IMR-90 (cell line): ENCODE data around the gene OSER1. TPM values are rescaled to one million over a fixed set of nuclear protein-coding genes. Genes with fewer than 3 reads are reported as not detected.

ENCODE experiments used
- ATAC-seq: fragments of 200-7000 bp; cut with Tn5 transposase; 2 replicates; pipeline ENCODE4 v1.9.1; 2020; ENCODE audit warnings: low read depth, mild to moderate bottlenecking, moderate library complexity
- BruUV-seq: library from RNA; stranded (reverse); fragments of 400-500 nt; replicated peaks from 2 replicates; lab custom pipeline; 2021; lab: Mats Ljungman, UMichigan
- CTCF ChIA-PET: fragments of 300-600 bp; formaldehyde crosslinking; extraction: SDS; loops from one replicate; lab custom pipeline; 2021; ENCODE audit warnings: antibody characterized with exemption; lab: Yijun Ruan, JAX
- POLR2A ChIA-PET: fragments of 300-600 bp; sonication (Branson Sonifier 250); formaldehyde crosslinking; loops from one replicate; lab custom pipeline; 2022; ENCODE audit warnings: antibody characterized with exemption; ENCODE audit not compliant: unreplicated experiment; lab: Charles Lee
- DNase-seq: peaks from one replicate; pipeline ENCODE4 v3.0.0; 2013
- H2AFZ ChIP-seq: replicated peaks from 2 replicates; pipeline ENCODE3; 2013; ENCODE audit warnings: low read length, mild to moderate bottlenecking; ENCODE audit not compliant: poor library complexity
- H2AK5ac ChIP-seq: 2 replicates; pipeline ENCODE4 v1.6.1; 2013; ENCODE audit warnings: low read depth, low read length, inconsistent platforms
- H2AK9ac ChIP-seq: replicated peaks from 2 replicates; pipeline ENCODE3; 2013; ENCODE audit warnings: mild to moderate bottlenecking, low read depth, low read length, moderate library complexity; ENCODE audit not compliant: poor library complexity
- H2BK120ac ChIP-seq: 2 replicates; pipeline ENCODE4 v1.6.1; 2013; ENCODE audit warnings: low read depth, low read length, inconsistent platforms
- H2BK15ac ChIP-seq: 3 replicates; pipeline ENCODE4 v1.6.1; 2013; ENCODE audit warnings: low read depth, low read length, inconsistent platforms
- H2BK20ac ChIP-seq: 2 replicates; pipeline ENCODE4 v1.6.1; 2013; ENCODE audit warnings: low read depth, mild to moderate bottlenecking, inconsistent platforms, low read length, moderate library complexity
- H2BK5ac ChIP-seq: 2 replicates; pipeline ENCODE4 v1.6.1; 2013; ENCODE audit warnings: mild to moderate bottlenecking, low read depth, low read length, inconsistent platforms; ENCODE audit not compliant: poor library complexity, severe bottlenecking
- H3K14ac ChIP-seq: replicated peaks from 2 replicates; pipeline ENCODE4 v1.6.1; 2013; ENCODE audit warnings: low read depth, low read length, inconsistent platforms
- H3K18ac ChIP-seq: 2 replicates; pipeline ENCODE4 v1.6.1; 2013; ENCODE audit warnings: low read depth, low read length, control low read depth
- H3K23ac ChIP-seq: 2 replicates; pipeline ENCODE4 v1.6.1; 2013; ENCODE audit warnings: low read depth, low read length, inconsistent platforms
- H3K27ac ChIP-seq: 2 replicates; pipeline ENCODE4 v1.5.1; 2013; ENCODE audit warnings: mild to moderate bottlenecking, control low read depth, low read length; ENCODE audit not compliant: insufficient read depth
- H3K27me3 ChIP-seq: 2 replicates; pipeline ENCODE4 v1.6.1; 2013; ENCODE audit warnings: low read length; ENCODE audit not compliant: control insufficient read depth, insufficient read depth
- H3K36me3 ChIP-seq: 2 replicates; pipeline ENCODE4 v1.6.1; 2013; ENCODE audit warnings: low read length, mixed read lengths; ENCODE audit not compliant: control insufficient read depth, insufficient read depth
- H3K4ac ChIP-seq: 2 replicates; pipeline ENCODE4 v1.6.1; 2013; ENCODE audit warnings: low read depth, low read length, inconsistent platforms
- H3K4me1 ChIP-seq: 2 replicates; pipeline ENCODE4 v1.6.1; 2013; ENCODE audit warnings: low read length, mixed read lengths; ENCODE audit not compliant: control insufficient read depth, insufficient read depth
- H3K4me2 ChIP-seq: 2 replicates; pipeline ENCODE4 v1.6.1; 2013; ENCODE audit warnings: low read depth, mild to moderate bottlenecking, control low read depth, low read length, moderate library complexity
- H3K4me3 ChIP-seq: 2 replicates; pipeline ENCODE4 v1.5.1; 2013; ENCODE audit warnings: low read depth, mild to moderate bottlenecking, control low read depth, low read length, moderate library complexity; ENCODE audit not compliant: insufficient read depth
- H3K56ac ChIP-seq: 2 replicates; pipeline ENCODE4 v1.6.1; 2013; ENCODE audit warnings: low read length, inconsistent platforms; ENCODE audit not compliant: insufficient read depth; ENCODE audit errors: extremely low read depth
- H3K79me1 ChIP-seq, 2 experiments: 2 replicates each; pipeline ENCODE4 v1.6.1; 2013; ENCODE audit warnings: low read length in 2 of 2, inconsistent platforms in 1 of 2, low read depth in 1 of 2
- H3K9ac ChIP-seq: 2 replicates; pipeline ENCODE4 v1.6.1; 2013; ENCODE audit warnings: low read depth, low read length, control low read depth
- H3K9me1 ChIP-seq: 2 replicates; pipeline ENCODE4 v1.6.1; 2013; ENCODE audit warnings: low read length, inconsistent platforms; ENCODE audit not compliant: insufficient read depth
- H3K9me3 ChIP-seq: 2 replicates; pipeline ENCODE4 v1.6.1; 2013; ENCODE audit warnings: low read length; ENCODE audit not compliant: control insufficient read depth, insufficient read depth
- H4K20me1 ChIP-seq: 2 replicates; pipeline ENCODE4 v1.6.1; 2013; ENCODE audit warnings: low read length, inconsistent platforms; ENCODE audit not compliant: insufficient read depth
- H4K5ac ChIP-seq: 2 replicates; pipeline ENCODE4 v1.6.1; 2013; ENCODE audit warnings: mild to moderate bottlenecking, low read depth, low read length, control low read depth
- H4K8ac ChIP-seq, 2 experiments: 2 replicates each; pipeline ENCODE4 v1.6.1; 2013; ENCODE audit warnings: low read depth in 2 of 2, low read length in 2 of 2, control low read depth in 1 of 2, inconsistent platforms in 1 of 2
- H4K91ac ChIP-seq: 2 replicates; pipeline ENCODE4 v1.6.1; 2013; ENCODE audit warnings: low read depth, low read length, inconsistent platforms; ENCODE audit not compliant: insufficient read depth
- CEBPB ChIP-seq: IDR thresholded peaks from 2 replicates; pipeline ENCODE4 v1.6.1; 2012; ENCODE audit warnings: low read depth, low read length, improper control_type of control experiment
- WGBS, 2 experiments: methylation state at CpG; one replicate each; pipeline versions ENCODE4 v1.1.5 to v1.1.7; 2013; ENCODE audit warnings: missing lambda C conversion rate in 2 of 2; ENCODE audit not compliant: insufficient read length in 1 of 2; ENCODE audit errors: extremely low coverage in 2 of 2; 5-methylcytosine and 5-hydroxymethylcytosine counted together
- dilution Hi-C: fragments of 300-500 bp; cut with HindIII; formaldehyde crosslinking; loops from one replicate; pipeline ENCODE4 v1.14.3; 2018; ENCODE audit warnings: low sequenced_read_pairs; ENCODE audit not compliant: unreplicated experiment
- in situ Hi-C: fragments of 300-500 bp; cut with MboI; formaldehyde crosslinking; loops from 3 replicates; pipeline ENCODE4 v1.14.3; 2019; ENCODE audit warnings: low sequenced_read_pairs, inconsistent platforms, mixed read lengths
- intact Hi-C: fragments of 100-400 bp; cut with micrococcal nuclease; formaldehyde crosslinking; loops from 2 replicates; pipeline ENCODE4 v1.10.0; 2022
- polyA plus RNA-seq, 3 experiments: library from polyadenylated mRNA; depleted of rRNA; stranded (reverse); fragments of >200 nt; gene quantifications; 2 replicates each; pipeline ENCODE4 v1.2.3, GENCODE V29; 2012; ENCODE audit warnings: low replicate concordance in 1 of 3
- total RNA-seq: library from RNA; depleted of rRNA; stranded (reverse); fragments of >200 nt; gene quantifications from 2 replicates; pipeline ENCODE4 v1.2.3, GENCODE V29; 2012

Gene OSER1
- total and polyA plus RNA-seq, 2 of the 4 experiments (the other 2 are of a cell fraction): 32.6 to 70.6 TPM

GRCh38 chr20:44228465-44229258, 18.1 kb upstream of the OSER1 start:
- Histone ChIP-seq H3K23ac (no peak overlapping the region), H3K18ac (no peak overlapping the region), H3K9me1 (no peaks in the 10 kb centered on the region), H2AFZ (no peak overlapping the region), H4K5ac (no peak overlapping the region), H2AK9ac (no peak overlapping the region), H2BK20ac (no peak overlapping the region), H3K9ac (no peak overlapping the region), H3K4me3 (no peak overlapping the region), H2AK5ac (no peak overlapping the region), H4K8ac (no peak overlapping the region), H4K91ac (no peak overlapping the region), H4K20me1 (no peaks in the 10 kb centered on the region), H3K4ac (no peak overlapping the region), H2BK5ac (no peak overlapping the region), H3K14ac (no peak overlapping the region), H2BK120ac (no peak overlapping the region), H3K56ac (no peak overlapping the region), H3K27me3 (peaks cover 4% of the 10 kb centered on the region), H3K27ac (no peak overlapping the region), H3K4me2 (no peak overlapping the region), H3K79me1 (no peaks in the 10 kb centered on the region), H2BK15ac (no peak overlapping the region), H3K9me3 (no peaks in the 10 kb centered on the region), H3K4me1 (no peaks in the 10 kb centered on the region), H3K36me3 (no peaks in the 10 kb centered on the region)
- DNase-seq: no peak
- TF ChIP-seq CEBPB: no peak
- no peak for ATAC-seq
- POLR2A ChIA-PET: no interaction called here
- CTCF ChIA-PET: no interaction called here
- dilution Hi-C loops: no loop called here
- in situ Hi-C loops: no loop called here
- WGBS, 2 experiments: 67% methylated on average over 8 of the region's 17 CpGs; no CpG with 5 or more reads in 1 of the 2 experiments
- no TSS peak for BruUV-seq
- intact Hi-C loops: no loop called here
